Measurements from ENCODE around the gene OSBPL5. TPM values are rescaled to one million over a fixed set of nuclear protein-coding genes. Genes with fewer than 3 reads are reported as not detected.

The OSBPL5 gene
- total and polyA plus RNA-seq, 2 of the 4 experiments (the other 2 are of a cell fraction), result 14.9 to 22.3 TPM

GRCh38 chr11:3103076-3103475 is 62.0 kb downstream of the OSBPL5 start:
- no peak for ATAC-seq (ENCODE audit: low read depth)
- H2AK5ac ChIP-seq (ENCODE audit: low read depth, low read length), result no peak overlapping the region
- ChIA-PET POLR2A (ENCODE audit: unreplicated experiment) (no interaction called here), CTCF (no interaction called here)
- BruUV-seq (replicated peaks), result no TSS peak
- H3K9me1 ChIP-seq (ENCODE audit: insufficient read depth, low read length), result no peaks in the 10 kb centered on the region
- H4K5ac ChIP-seq (ENCODE audit: low read depth, low read length), result no peak overlapping the region
- no peak overlapping the region for H3K23ac ChIP-seq (ENCODE audit: low read depth, low read length)
- no peak overlapping the region for H2BK5ac ChIP-seq (ENCODE audit: low read depth, low read length, poor library complexity, severe bottlenecking)
- H2AFZ ChIP-seq (replicated peaks; ENCODE audit: low read length, poor library complexity), result no peak overlapping the region
- TF ChIP-seq ELK1 (IDR thresholded peaks at IDR 0.05; ENCODE audit: borderline replicate concordance, low read depth, low read length) (no peak), FOS (IDR thresholded peaks at IDR 0.05; ENCODE audit: low read depth, low read length) (no peak), CEBPB (IDR thresholded peaks at IDR 0.05; ENCODE audit: low read depth, low read length) (no peak), SMC3 (IDR thresholded peaks at IDR 0.05; ENCODE audit: low read depth, low read length) (no peak), MAZ (IDR thresholded peaks at IDR 0.05; ENCODE audit: borderline replicate concordance, low read depth, low read length) (no peak), MAFK (IDR thresholded peaks at IDR 0.05; ENCODE audit: low read depth, low read length) (no peak), CTCF (conservative IDR thresholded peaks at IDR 0.05; ENCODE audit: low read depth, low read length) (no peak), POLR2A (IDR thresholded peaks at IDR 0.05; ENCODE audit: low read depth, low read length) (no peak), RCOR1 (IDR thresholded peaks at IDR 0.05; ENCODE audit: insufficient replicate concordance, low read length) (no peak), NFE2L2 (IDR thresholded peaks at IDR 0.05; ENCODE audit: low read depth, low read length) (no peak), RFX5 (IDR thresholded peaks at IDR 0.05; ENCODE audit: low read depth, low read length) (no peak), CHD1 (IDR thresholded peaks at IDR 0.05; ENCODE audit: low read depth, low read length) (no peak), MXI1 (IDR thresholded peaks at IDR 0.05; ENCODE audit: borderline replicate concordance, low read depth, low read length) (no peak), BHLHE40 (IDR thresholded peaks at IDR 0.05; ENCODE audit: low read depth, low read length) (no peak)
- H2BK20ac ChIP-seq (ENCODE audit: low read depth, low read length), result no peak overlapping the region
- H3K27ac ChIP-seq (ENCODE audit: insufficient read depth, low read length), result no peak overlapping the region
- 100% methylated on average over 1 of the region's 11 CpGs; no CpG with 5 or more reads in 1 of the 2 experiments for WGBS, 2 experiments (ENCODE audit: extremely low coverage in 2 of 2, insufficient read length in 1 of 2)
- in situ Hi-C loops (cut with MboI; ENCODE audit: low sequenced_read_pairs), result no loop called here
- H3K4me2 ChIP-seq (ENCODE audit: low read depth, low read length), result no peak overlapping the region
- H4K20me1 ChIP-seq (ENCODE audit: insufficient read depth, low read length), result no peaks in the 10 kb centered on the region
- H3K56ac ChIP-seq (ENCODE audit: extremely low read depth, insufficient read depth, low read length), result no peak overlapping the region
- H3K79me1 ChIP-seq (ENCODE audit: low read depth in 1 of 2, low read length in 2 of 2), result no peaks in the 10 kb centered on the region
- H2BK120ac ChIP-seq (ENCODE audit: low read depth, low read length), result no peak overlapping the region
- H3K18ac ChIP-seq (ENCODE audit: low read depth, low read length), result no peak overlapping the region
- H3K14ac ChIP-seq (replicated peaks; ENCODE audit: low read depth, low read length), result no peak overlapping the region
- H3K4ac ChIP-seq (ENCODE audit: low read depth, low read length), result no peak overlapping the region
- no peak overlapping the region for H4K91ac ChIP-seq (ENCODE audit: insufficient read depth, low read depth, low read length)
- H3K4me1 ChIP-seq (ENCODE audit: control insufficient read depth, insufficient read depth, low read length), result no peaks in the 10 kb centered on the region
- no peak overlapping the region for H4K8ac ChIP-seq (ENCODE audit: low read depth in 2 of 2, low read length in 2 of 2)
- H3K27me3 ChIP-seq (ENCODE audit: control insufficient read depth, insufficient read depth, low read length), result no peaks in the 10 kb centered on the region
- H2BK15ac ChIP-seq (ENCODE audit: low read depth, low read length), result no peak overlapping the region
- no peak overlapping the region for H3K9ac ChIP-seq (ENCODE audit: low read depth, low read length)
- H2AK9ac ChIP-seq (replicated peaks; ENCODE audit: low read depth, low read length, poor library complexity), result no peak overlapping the region
- H3K9me3 ChIP-seq (ENCODE audit: control insufficient read depth, insufficient read depth, low read length), result no peaks in the 10 kb centered on the region
- no peak overlapping the region for H3K4me3 ChIP-seq (ENCODE audit: insufficient read depth, low read depth, low read length)
- dilution Hi-C loops (cut with HindIII; ENCODE audit: low sequenced_read_pairs, unreplicated experiment), result no loop called here
- intact Hi-C loops (cut with micrococcal nuclease), result no loop called here
- DNase-seq, result no peak
- H3K36me3 ChIP-seq (ENCODE audit: control insufficient read depth, insufficient read depth, low read length), result peaks cover 59% of the 10 kb centered on the region

Measured in IMR-90 (cell line).